Measurements from ENCODE around the gene TRIM31.

GRCh38 chr6:30144811-30145210, 31.9 kb upstream of the TRIM31 start:
- TF ChIP-seq, protein P1, sequence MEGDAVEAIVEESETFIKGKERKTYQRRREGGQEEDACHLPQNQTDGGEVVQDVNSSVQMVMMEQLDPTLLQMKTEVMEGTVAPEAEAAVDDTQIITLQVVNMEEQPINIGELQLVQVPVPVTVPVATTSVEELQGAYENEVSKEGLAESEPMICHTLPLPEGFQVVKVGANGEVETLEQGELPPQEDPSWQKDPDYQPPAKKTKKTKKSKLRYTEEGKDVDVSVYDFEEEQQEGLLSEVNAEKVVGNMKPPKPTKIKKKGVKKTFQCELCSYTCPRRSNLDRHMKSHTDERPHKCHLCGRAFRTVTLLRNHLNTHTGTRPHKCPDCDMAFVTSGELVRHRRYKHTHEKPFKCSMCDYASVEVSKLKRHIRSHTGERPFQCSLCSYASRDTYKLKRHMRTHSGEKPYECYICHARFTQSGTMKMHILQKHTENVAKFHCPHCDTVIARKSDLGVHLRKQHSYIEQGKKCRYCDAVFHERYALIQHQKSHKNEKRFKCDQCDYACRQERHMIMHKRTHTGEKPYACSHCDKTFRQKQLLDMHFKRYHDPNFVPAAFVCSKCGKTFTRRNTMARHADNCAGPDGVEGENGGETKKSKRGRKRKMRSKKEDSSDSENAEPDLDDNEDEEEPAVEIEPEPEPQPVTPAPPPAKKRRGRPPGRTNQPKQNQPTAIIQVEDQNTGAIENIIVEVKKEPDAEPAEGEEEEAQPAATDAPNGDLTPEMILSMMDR (IDR thresholded peaks at IDR 0.05; ENCODE audit: low read length): no peak
- TF ChIP-seq EZH2 (optimal IDR thresholded peaks at IDR 0.05; ENCODE audit: low read depth, low read length) (no peak), EZH2phosphoT487 (IDR thresholded peaks at IDR 0.05; ENCODE audit: low read length) (no peak)
